ENCODE measurements around the gene DLK2.
"Not testable (repeated sequence)": the region's sequence is repeated elsewhere in the genome, so short reads cannot be mapped to it uniquely, and the experiment has no call there.

DLK2 gene, protein sequence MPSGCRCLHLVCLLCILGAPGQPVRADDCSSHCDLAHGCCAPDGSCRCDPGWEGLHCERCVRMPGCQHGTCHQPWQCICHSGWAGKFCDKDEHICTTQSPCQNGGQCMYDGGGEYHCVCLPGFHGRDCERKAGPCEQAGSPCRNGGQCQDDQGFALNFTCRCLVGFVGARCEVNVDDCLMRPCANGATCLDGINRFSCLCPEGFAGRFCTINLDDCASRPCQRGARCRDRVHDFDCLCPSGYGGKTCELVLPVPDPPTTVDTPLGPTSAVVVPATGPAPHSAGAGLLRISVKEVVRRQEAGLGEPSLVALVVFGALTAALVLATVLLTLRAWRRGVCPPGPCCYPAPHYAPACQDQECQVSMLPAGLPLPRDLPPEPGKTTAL

DNA sequence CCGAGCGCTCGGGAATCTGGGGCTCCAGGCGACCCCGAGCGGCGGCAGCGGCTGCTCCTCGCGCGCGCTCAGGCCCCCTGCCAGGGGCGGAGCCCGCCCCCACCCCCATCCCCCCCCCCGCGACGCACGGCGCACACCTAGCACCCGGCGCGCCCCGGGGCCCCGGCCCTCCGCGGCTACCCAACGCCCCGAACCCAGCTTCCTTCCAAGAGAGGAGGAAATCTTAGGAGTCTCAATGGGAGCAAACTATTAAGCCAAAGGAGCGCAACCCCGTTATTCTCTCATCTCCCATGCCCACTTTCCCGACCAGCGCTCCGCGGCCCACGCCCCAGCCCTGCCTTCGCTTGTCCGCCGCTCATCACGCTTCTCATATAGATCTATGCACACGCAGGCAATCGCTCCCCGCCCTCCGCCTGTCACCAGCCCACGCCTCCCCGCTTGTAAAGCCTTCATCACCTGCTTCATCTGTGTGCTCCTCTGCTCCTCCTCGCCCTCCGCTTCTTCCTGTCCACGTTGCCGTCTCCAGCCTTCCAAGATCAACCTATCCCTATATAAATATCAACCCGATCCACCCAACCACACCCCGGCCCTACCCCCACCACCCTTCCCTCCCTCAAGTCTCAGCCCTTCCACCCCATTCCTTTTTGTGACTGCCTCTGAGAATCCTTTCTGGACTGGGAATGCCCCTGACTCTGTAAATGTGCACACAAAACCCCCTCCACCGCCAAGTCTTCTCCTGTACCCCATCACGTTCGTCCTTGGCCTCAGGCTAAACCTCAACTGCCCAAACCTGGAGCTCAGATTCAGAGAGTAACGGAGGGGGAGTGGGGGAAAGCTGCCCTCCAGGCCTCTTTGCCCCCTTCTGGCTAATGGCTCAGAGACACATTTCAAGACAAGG lies at the start of gene DLK2:
Gene DLK2 (minus strand): TSS at position 18 of the 898 bp plus-strand sequence. CDS start 723 bp downstream, outside the sequence.
- DNase-seq (ENCODE audit: low read depth): peak; percentile 28

DNA sequence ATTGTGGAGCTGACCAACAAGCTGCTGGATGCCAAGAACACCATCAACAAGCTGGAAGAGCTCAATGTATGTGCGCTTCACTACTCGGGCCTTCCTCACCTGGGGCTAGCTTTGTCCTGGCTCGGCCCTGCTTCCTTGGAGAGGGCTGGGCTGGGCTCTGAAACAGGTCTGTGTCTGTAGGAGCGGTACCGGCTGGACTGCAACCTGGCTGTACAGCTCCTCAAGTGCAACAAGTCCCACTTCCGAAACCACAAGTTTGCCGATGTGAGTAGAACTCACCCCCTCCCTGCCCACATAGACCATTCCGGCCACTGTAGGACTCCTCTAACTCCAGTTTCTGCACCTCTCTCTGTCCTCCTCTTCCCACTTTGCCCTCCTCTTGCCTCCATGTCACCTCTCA lies 48.1 kb upstream of the DLK2 start:
- no peak for DNase-seq (ENCODE audit: low read depth)

- DNase-seq (ENCODE audit: low read depth): no peak
These were observed 47.3 kb upstream of the DLK2 start for GRCh38 chr6:43502666-43503065.

GRCh38 chr6:43500921-43501320 lies 45.6 kb upstream of the DLK2 start:
- DNase-seq (ENCODE audit: low read depth): no peak

DNA sequence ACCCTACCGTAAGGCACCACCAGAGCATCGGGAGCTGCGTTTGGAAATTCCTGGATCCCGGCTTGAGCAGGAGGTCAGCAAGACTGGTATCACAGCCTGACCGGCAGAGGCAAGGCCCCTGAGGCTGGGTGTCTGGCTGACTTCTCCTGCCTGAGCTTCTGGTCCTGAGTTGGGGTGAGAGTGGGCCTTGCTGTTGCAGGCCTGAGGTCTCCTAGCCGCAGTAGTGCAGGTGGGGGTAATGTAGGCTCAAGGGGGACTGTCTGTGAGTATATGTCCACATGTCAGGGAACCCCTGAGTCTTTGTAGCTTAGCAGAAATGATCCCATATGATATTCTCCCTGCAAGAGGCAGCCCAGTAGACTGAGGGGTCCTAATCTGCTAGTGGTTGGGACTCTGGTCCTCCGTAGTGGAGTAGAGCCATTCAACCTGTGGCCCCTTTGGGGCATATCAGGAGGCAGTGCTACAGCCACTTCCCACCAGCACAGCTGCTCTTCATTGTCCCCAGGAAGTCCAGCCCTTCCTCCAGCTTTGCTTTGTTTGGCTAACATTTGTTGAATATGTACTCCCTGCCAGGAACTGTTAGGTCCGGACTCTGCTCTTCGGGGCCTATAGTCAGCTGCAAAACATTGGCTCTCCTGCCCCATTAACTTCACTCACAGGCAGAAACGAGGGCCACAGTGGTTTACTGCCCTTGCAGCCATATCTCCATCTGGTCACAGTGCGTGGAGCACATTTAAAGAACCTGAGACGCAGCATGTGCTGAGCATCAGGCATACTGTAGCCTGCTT lies 43.9 kb upstream of the DLK2 start:
- DNase-seq (ENCODE audit: low read depth): no peak

DNA sequence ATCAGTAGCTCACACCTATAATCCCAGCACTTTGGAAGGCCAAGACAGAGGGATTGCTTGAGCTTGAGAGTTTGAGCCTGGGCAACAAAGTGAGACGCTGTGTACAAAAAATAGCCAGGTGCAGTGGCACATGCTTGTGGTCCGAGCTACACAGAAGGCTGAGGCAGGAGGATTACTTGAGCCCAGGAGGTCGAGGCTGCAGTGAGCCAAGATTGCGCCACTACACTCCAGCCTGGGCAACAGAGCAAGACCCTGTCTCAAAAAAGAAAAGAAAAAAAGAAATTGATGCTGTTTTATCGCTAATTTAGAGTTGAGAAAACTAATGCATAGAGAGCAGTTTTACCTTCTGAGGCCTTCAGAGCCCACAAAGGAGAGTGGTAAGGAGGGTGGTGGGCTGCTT lies 42.9 kb upstream of the DLK2 start:
- DNase-seq (ENCODE audit: low read depth): not testable (repeated sequence)

GRCh38 chr6:43497689-43498088 lies 42.3 kb upstream of the DLK2 start:
- no peak for DNase-seq (ENCODE audit: low read depth)

DNA sequence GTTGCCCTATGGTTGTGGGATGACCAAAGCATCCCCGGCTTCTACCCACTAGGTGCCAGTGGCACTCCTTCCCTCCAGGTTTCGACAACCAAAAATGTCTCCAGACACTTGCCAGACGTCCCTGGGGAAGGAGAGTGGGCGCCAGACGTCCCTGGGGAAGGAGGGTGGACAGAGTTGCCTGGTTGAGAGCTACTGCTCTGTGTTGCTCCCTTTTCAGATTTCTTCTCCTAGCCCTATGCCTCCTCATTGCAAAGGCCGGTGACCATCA lies 41.7 kb upstream of the DLK2 start:
- DNase-seq (ENCODE audit: low read depth): no peak

DNA sequence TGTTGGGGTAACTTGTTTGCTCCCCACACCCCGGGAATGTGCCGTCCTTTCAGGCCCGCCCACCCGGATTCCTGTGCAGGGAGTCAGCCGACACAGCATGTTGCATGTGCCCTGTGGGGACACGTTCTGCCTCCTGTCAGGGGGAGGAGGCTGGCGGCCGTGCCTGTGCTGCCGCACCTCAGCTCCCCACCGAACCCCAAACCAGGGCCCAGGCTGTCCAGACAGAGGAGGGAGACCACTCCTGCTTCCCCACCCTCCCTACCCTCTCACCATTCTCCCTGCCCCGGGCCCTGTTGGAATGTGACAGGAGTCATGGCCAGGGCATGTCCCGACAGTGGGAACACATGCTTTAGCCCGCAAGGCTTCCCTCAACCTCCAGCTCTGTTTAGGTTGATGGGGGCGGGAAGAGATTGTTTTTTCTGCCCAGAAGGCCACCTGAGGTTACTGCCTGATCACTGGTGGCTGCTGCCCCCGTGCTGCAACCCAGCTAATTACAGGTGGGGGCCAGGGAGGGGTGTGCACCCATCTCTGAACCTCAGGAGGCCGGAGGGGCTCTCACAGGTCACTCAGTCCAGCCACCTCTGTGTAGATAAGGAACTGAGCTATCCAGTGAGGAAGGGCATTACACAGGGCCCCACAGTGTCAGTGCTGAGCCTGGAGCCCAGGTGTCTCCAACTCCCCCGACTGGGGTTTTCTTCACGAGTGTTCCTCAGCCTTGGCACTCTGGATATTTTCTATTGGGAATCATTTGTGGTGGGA lies 41.2 kb upstream of the DLK2 start:
- DNase-seq (ENCODE audit: low read depth): no peak

GRCh38 chr6:43495409-43495941 lies 40.1 kb upstream of the DLK2 start:
- no peak for DNase-seq (ENCODE audit: low read depth)

- no peak for DNase-seq (ENCODE audit: low read depth)
These were observed 39.4 kb upstream of the DLK2 start for GRCh38 chr6:43494766-43495165.

DNA sequence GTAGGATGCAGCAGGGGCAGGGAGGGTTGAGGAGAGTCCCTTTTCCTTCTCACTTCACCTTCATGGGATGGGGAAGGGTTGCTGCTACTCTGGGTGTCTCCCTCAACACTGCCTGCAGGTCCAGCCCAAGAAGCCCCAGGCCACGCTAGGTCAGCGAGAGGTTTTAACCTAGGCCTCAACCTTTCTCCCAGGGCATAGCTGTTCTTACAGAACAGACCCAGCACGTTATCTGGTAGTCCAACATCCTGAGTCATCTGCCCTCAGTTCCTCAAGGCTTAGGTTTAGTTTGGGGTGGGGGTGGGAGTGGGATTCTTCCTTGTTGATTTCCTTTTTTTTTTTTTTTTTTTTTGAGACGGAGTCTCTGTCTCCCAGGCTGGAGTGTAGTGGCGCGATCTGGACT lies 39.0 kb upstream of the DLK2 start:
- DNase-seq (ENCODE audit: low read depth): no peak

DNA sequence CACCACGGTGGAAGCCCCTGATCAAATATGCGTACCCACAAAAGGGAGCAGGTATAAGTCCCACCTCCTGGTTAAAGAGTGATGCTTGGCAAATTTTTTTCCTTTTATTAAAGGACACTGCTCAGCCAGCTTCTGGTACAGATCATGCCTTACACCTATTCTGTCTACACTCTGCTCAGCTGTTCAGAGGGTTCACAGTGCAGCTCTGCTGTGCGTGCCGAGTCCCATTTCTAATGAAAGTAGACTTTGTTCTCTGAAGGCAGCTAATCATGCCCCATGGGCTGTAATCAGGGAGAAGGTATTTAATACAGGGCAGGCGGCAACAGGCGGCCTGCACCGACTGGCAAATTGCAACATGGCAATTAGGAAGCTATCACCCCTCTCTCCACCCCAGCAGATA lies 38.5 kb upstream of the DLK2 start:
- DNase-seq (ENCODE audit: low read depth): no peak

DNA sequence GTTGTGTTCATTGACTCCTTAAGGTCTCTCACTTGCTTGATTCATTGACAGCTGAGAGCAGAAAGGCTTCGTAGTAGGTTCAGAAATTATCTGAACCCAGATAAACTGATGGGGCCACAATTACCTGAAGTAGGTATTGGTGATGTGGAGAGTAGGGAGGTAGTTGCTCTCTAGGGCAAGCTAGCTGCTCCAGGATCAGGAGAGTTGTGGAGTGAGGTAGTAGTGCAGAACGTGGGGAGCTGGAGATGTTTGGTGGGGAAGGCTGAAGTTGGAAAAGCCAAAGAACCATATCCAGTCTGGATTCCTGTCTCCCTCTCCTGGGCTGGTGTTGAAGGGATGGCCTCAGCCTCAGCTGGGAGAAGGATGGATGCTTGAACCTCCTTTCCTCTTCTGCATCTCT lies 37.9 kb upstream of the DLK2 start:
- DNase-seq (ENCODE audit: low read depth): no peak

DNA sequence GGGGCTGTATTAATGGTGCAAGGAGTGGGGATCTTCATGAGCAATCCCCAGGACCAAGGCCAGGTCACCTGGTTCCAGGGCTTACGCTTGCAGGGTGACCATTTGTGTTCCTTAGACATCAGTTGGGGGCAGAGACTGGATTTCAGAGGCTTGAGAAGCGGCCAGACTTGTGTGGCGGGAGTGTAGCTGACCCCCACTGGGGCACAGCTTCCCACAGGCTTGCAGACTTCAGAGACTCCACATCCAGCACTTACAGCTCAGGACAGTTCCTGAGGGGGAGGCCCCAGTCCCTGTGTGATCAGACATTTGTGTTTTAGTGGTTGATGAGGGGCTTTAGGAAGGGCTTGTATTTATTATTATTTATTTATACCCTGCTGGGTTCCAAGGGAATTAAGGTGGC lies 37.3 kb upstream of the DLK2 start:
- DNase-seq (ENCODE audit: low read depth): no peak

DNA sequence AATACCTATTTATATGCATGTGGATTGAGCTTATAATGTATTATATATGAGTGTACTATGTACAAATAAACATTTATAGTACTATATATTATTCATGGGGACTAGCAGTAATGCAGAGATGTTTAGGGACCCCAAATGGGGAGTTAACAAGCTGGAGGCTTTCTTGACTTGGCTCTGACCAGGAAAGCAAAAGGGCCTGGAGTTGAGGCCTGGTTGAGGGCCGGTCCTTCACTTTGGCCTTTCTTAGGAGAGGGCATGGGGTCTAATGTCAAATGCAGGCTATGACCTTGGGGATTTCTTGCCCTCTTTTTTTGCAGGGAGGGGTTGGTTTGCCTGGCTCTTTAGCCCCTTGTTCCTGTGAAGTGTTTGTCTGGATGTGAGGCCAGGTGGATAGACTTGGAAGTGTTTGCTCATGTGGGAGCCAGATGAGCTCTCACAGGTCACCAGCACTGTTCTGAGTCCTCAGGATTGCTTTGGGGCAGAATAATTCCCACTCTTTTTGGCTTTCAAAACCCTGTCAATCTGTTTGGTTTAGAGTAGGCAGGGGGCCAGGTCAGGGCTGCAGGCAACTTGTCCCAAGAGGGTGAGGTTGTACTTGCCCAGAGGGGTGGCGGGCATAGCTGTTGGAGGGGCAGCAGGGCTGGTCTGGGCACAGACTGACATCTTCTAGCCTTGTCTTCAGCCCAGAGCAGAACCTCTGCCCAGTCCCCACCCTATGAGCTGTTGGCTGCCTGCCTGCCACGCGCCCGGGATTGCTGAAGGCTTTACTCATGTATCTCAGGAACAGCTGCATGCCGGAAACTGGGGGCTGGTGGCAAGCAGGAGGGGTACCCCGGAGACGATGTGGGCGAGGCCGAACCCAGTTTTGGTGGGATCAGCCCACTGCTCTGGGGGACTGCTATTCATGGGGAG lies 36.7 kb upstream of the DLK2 start:
- DNase-seq (ENCODE audit: low read depth): no peak

- no peak for DNase-seq (ENCODE audit: low read depth)
These were observed 35.2 kb upstream of the DLK2 start for GRCh38 chr6:43490523-43490939.

DNA sequence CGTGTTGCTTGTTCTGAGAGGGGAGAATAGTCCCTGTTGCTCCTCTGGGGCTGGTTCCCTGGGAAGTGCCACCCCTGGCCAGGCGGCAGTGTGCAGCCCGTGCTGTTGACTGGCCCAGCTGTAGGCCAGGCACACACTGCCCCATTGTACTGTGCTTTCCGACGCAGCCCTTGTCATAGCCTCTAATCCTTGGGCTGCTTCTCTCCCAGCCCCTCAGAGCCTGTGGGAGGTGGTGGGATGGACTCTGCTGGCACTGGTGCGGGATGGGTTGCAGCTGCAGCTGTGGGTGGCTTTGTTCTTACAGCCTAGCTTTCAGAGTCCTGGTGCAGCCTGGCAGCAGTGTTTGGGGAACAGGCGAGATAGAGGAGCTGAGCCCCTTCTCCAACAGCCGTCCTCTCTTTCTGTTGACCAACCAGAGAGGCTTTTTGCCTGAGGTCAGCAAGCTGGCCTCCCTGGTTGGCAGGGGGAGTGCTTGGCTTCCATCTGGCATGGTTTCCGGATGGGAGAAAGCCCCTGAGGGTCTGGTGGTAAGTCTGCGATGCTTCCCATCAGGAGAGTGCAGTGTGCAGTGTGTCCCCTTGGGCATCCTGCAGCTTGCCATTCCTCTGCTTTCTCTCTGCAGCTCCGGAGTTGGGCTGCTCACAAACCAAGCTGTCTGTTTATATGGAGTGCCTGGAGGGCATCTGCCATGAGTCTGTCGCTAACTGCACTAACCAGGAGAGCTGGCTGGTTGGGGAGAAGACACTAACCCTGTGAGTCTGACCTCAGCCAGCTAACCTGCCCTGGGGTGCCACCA lies 34.1 kb upstream of the DLK2 start:
- DNase-seq (ENCODE audit: low read depth): no peak

DNA sequence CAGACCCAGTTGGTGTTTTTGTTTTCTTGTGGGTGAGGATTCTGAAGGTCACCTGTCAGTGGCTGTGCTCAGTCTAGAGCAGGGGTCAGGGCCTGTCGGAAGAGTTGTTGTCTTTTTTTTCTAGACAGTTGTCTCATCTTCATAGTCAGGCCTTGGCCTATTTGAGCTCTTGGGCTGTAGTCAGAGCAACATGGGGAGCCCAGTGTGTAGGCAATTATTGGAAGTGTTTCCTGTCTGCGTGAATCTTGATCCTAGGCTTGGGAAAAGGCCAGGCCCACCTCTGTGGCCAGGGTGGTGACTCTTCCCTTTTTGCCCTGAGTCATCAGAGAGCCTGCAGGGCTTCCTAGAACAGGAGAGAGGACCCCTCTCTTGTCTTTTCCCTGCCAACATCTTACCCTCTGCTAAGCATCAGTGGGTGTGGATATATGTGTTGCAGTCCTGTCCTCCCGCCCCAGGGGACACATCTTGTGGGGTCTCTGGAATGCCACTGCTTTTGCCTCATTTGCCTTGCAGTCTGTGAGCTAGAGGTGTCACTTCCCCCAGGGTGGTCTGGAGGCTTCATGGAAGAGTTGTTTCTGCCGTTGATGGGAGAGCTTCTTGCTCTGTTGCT lies 33.4 kb upstream of the DLK2 start:
- no peak for DNase-seq (ENCODE audit: low read depth)
